HepG2 (cell line): Measurements from ENCODE around the gene HELZ. TPM values are rescaled to one million over a fixed set of nuclear protein-coding genes. Genes with fewer than 3 reads are reported as not detected.

Experiments used
- ATAC-seq: fragments of 200-7000 bp; cut with Tn5 transposase; 3 replicates; pipeline ENCODE4 v1.9.1; 2020; ENCODE audit warnings: mild to moderate bottlenecking, moderate library complexity
- BruUV-seq: library from RNA; stranded (reverse); fragments of 400-500 nt; replicated peaks from 2 replicates; lab custom pipeline; 2021; lab: Mats Ljungman, UMichigan
- CTCF ChIA-PET: fragments of 300-600 bp; formaldehyde crosslinking; extraction: SDS; loops from one replicate; lab custom pipeline; 2021; ENCODE audit warnings: low total read pairs, inconsistent platforms, low intra/inter-chr PET ratio; lab: Yijun Ruan, JAX
- POLR2A ChIA-PET: fragments of 350-600 bp; sonication (Branson Sonifier 250); formaldehyde crosslinking; loops from one replicate; lab custom pipeline; 2020; ENCODE audit warnings: antibody characterized with exemption, inconsistent platforms; lab: Yijun Ruan, JAX
- DNase-seq: peaks from one replicate; pipeline ENCODE4 v3.0.0-alpha.2; 2015; ENCODE audit warnings: low spot score
- FAIRE-seq: peaks from 3 replicates; lab custom pipeline; 2011; peaks lifted over from hg19 to GRCh38; lab: Jason Lieb, UNC
- H2AFZ ChIP-seq: one replicate; pipeline ENCODE4 v1.6.1; 2011; ENCODE audit warnings: low read length, inconsistent platforms
- H3K27ac ChIP-seq: fragments of 300-600 bp; 3 replicates; pipeline ENCODE4 v1.8.0; 2011; ENCODE audit warnings: mixed run types, mild to moderate bottlenecking, mixed read lengths, low read length, inconsistent platforms; ENCODE audit not compliant: insufficient read depth; ENCODE audit errors: extremely low read length
- H3K27me3 ChIP-seq, 2 experiments: fragments of 200-600 bp in 1 of 2; 2 replicates in 1 of 2; 3 replicates in 1 of 2; pipeline versions ENCODE4 v1.6.0 to v1.8.0; 2011; ENCODE audit warnings: low read length in 2 of 2, mild to moderate bottlenecking in 2 of 2, moderate library complexity in 2 of 2, inconsistent platforms in 1 of 2; ENCODE audit not compliant: insufficient read depth in 2 of 2, control insufficient read depth in 1 of 2
- H3K36me3 ChIP-seq, 2 experiments: fragments of 200-600 bp in 1 of 2; replicated peaks in 1 of 2; 2 replicates in 1 of 2; 3 replicates in 1 of 2; pipeline versions ENCODE4 v1.5.1 to v1.8.0; 2011; ENCODE audit warnings: low read length in 2 of 2, inconsistent platforms in 1 of 2; ENCODE audit not compliant: insufficient read depth in 2 of 2, control insufficient read depth in 1 of 2
- H3K4me1 ChIP-seq: 2 replicates; pipeline ENCODE4 v1.5.1; 2012; ENCODE audit warnings: low read length, inconsistent platforms; ENCODE audit not compliant: insufficient read depth
- H3K4me2 ChIP-seq: 2 replicates; pipeline ENCODE4 v1.6.0; 2011; ENCODE audit warnings: low read depth, low read length, inconsistent platforms
- H3K4me3 ChIP-seq, 3 experiments: fragments of 200-600 bp in 1 of 3; sonication (generic), shearing (Covaris generic) in 1 of 3; replicated peaks in 1 of 3; 2 replicates each; pipeline ENCODE4 v1.5.1; 2011 to 2016; ENCODE audit warnings: low read length in 3 of 3, inconsistent platforms in 2 of 3, low read depth in 2 of 3, mild to moderate bottlenecking in 2 of 3, control low read depth in 1 of 3, mixed read lengths in 1 of 3; ENCODE audit not compliant: insufficient read depth in 1 of 3
- H3K79me2 ChIP-seq: one replicate; pipeline ENCODE4 v1.6.1; 2011; ENCODE audit warnings: low read length, inconsistent platforms; ENCODE audit not compliant: insufficient read depth
- H3K9ac ChIP-seq: 2 replicates; pipeline ENCODE4 v1.6.0; 2011; ENCODE audit warnings: mild to moderate bottlenecking, low read depth, low read length, inconsistent platforms; ENCODE audit not compliant: insufficient read depth
- H3K9me3 ChIP-seq: 2 replicates; pipeline ENCODE4 v1.5.1; 2012; ENCODE audit warnings: mild to moderate bottlenecking, low read length
- H4K20me1 ChIP-seq: 2 replicates; pipeline ENCODE4 v1.6.0; 2011; ENCODE audit warnings: inconsistent platforms, mild to moderate bottlenecking, low read length, moderate library complexity; ENCODE audit not compliant: insufficient read depth
- ATF7 ChIP-seq, 2 experiments: fragments of 450-650 bp in 1 of 2; sonication (generic) in 1 of 2; formaldehyde crosslinking in 1 of 2; IDR thresholded peaks; 2 replicates each; pipeline versions ENCODE4 v1.4.0 to v1.6.1; 2016 to 2020; ENCODE audit warnings: antibody characterized with exemption in 1 of 2, mild to moderate bottlenecking in 1 of 2, missing genetic modification reagents in 1 of 2
- DMAP1 ChIP-seq: IDR thresholded peaks from 2 replicates; pipeline ENCODE4 v1.6.1; 2016
- DR1 ChIP-seq: sonication (generic); formaldehyde crosslinking; IDR thresholded peaks from 2 replicates; pipeline ENCODE4 v1.8.0; 2021; ENCODE audit warnings: mild to moderate bottlenecking, missing genetic modification reagents, inconsistent platforms
- EEA1 ChIP-seq: sonication (generic); formaldehyde crosslinking; IDR thresholded peaks from 2 replicates; pipeline ENCODE4 v1.5.1; 2020; ENCODE audit warnings: mild to moderate bottlenecking, missing genetic modification reagents, borderline replicate concordance
- IKZF4 ChIP-seq: sonication (generic); formaldehyde crosslinking; IDR thresholded peaks from 2 replicates; pipeline ENCODE4 v1.5.1; 2020; ENCODE audit warnings: borderline replicate concordance, mild to moderate bottlenecking, low read depth, missing genetic modification reagents; ENCODE audit errors: not compliant biosample characterization
- JARID2 ChIP-seq: sonication (generic); formaldehyde crosslinking; IDR thresholded peaks from 2 replicates; pipeline ENCODE4 v1.8.1; 2023; ENCODE audit warnings: missing genetic modification reagents, inconsistent platforms; ENCODE audit not compliant: insufficient replicate concordance
- PRPF4 ChIP-seq: fragments of 200-400 bp; formaldehyde crosslinking; IDR thresholded peaks from 2 replicates; pipeline ENCODE4 v1.6.1; 2016; ENCODE audit warnings: low read length, low read depth; ENCODE audit not compliant: poor library complexity, severe bottlenecking
- RBAK ChIP-seq: sonication (generic); formaldehyde crosslinking; IDR thresholded peaks from 2 replicates; pipeline ENCODE4 v1.5.1; 2020; ENCODE audit warnings: mild to moderate bottlenecking, missing genetic modification reagents
- SRF ChIP-seq: IDR thresholded peaks from 2 replicates; pipeline ENCODE4 v1.6.1; 2011; ENCODE audit warnings: mild to moderate bottlenecking, low read depth, low read length, moderate library complexity
- ZNF225 ChIP-seq: sonication (generic); formaldehyde crosslinking; IDR thresholded peaks from 2 replicates; pipeline ENCODE4 v1.4.0; 2020; ENCODE audit warnings: mild to moderate bottlenecking, missing genetic modification reagents
- ZNF333 ChIP-seq: sonication (generic); formaldehyde crosslinking; IDR thresholded peaks from 2 replicates; pipeline ENCODE4 v1.4.0; 2020; ENCODE audit warnings: mild to moderate bottlenecking, missing genetic modification reagents, borderline replicate concordance
- ZNF782 ChIP-seq: sonication (generic); formaldehyde crosslinking; IDR thresholded peaks from 2 replicates; pipeline ENCODE4 v1.4.0; 2020; ENCODE audit warnings: missing genetic modification reagents, mild to moderate bottlenecking, borderline replicate concordance
- ZNF792 ChIP-seq: IDR thresholded peaks from 2 replicates; pipeline ENCODE4 v1.6.1; 2016
- WGBS: methylation state at CpG from one replicate; pipeline ENCODE4 v1.1.6; 2017; ENCODE audit warnings: low lambda C conversion rate; 5-methylcytosine and 5-hydroxymethylcytosine counted together
- in situ Hi-C: cut with HindIII; loops from 2 replicates; pipeline ENCODE4 v1.10.0; 2017; ENCODE audit warnings: low pct_unique_long_range_greater_than_20kb; ENCODE audit not compliant: extremely low pct_ligation_motif_present
- intact Hi-C: fragments of 100-400 bp; cut with micrococcal nuclease; formaldehyde crosslinking; loops from one replicate; pipeline ENCODE4 v1.10.0; 2022; ENCODE audit not compliant: unreplicated experiment
- polyA plus RNA-seq, 8 experiments: library from polyadenylated mRNA; depleted of rRNA in 3 of 8; stranded (reverse) in 7 of 8; unstranded in 1 of 8; fragments of >200 nt; fragmentation: Illumina TruSeq in 4 of 8; extraction: Trizol in 4 of 8; gene quantifications; 2 replicates each; pipeline versions ENCODE4 v1.2.1 to v1.2.3, GENCODE V29; 2011 to 2016; ENCODE audit warnings: low read depth in 4 of 8, missing spikeins in 1 of 8, mixed read lengths in 1 of 8; ENCODE audit not compliant: insufficient read depth in 1 of 8
- total RNA-seq, 5 experiments: library from RNA; depleted of rRNA; stranded (reverse); fragments of >200 nt; fragmentation: Illumina TruSeq; extraction: Trizol; gene quantifications; 2 replicates each; pipeline ENCODE4 v1.2.3, GENCODE V29; 2016; ENCODE audit warnings: low read depth in 1 of 5
- TF ChIP-seq, protein P1 (sequence below): sonication (generic); formaldehyde crosslinking; IDR thresholded peaks from 2 replicates; pipeline ENCODE4 v1.5.0; 2020; ENCODE audit warnings: mild to moderate bottlenecking, missing genetic modification reagents
- TF ChIP-seq, protein P2 (sequence below): sonication (generic); formaldehyde crosslinking; IDR thresholded peaks from 2 replicates; pipeline ENCODE4 v1.8.0; 2022; ENCODE audit warnings: mild to moderate bottlenecking, missing genetic modification reagents
- TF ChIP-seq, protein P3 (sequence below): IDR thresholded peaks from 2 replicates; pipeline ENCODE4 v1.6.1; 2016

The HELZ gene
- total and polyA plus RNA-seq, 2 of the 13 experiments (the other 11 are each of a cell fraction or from before 2014, with no cell fraction given): 35.3 to 52.4 TPM

DNA sequence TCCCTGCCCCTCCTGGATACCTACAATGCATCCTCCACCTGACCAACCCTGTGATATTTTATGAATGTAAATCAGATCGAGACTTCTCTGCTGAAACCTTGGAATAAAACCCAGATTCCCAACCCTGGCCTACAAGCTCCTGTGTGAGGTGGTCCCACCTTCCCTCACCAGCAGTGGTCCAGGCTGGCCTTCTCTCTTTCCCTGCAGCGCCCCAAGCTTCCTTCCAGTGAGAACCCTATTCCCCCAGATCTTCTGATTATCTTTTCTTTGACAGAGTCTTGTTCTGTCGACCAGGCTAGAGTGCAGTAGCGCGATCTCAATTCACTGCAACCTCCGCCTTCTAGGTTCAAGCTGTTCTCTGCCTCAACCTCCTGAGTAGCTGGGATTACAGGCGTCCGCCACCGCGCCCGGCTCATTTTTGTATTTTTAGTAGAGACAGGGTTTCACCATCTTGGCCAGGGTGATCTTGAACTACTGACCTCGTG is 2.5 kb upstream of the HELZ start (continued):
- TF ChIP-seq EEA1 (no peak), DR1 (CRISPR knock-in tag) (no peak)

DNA sequence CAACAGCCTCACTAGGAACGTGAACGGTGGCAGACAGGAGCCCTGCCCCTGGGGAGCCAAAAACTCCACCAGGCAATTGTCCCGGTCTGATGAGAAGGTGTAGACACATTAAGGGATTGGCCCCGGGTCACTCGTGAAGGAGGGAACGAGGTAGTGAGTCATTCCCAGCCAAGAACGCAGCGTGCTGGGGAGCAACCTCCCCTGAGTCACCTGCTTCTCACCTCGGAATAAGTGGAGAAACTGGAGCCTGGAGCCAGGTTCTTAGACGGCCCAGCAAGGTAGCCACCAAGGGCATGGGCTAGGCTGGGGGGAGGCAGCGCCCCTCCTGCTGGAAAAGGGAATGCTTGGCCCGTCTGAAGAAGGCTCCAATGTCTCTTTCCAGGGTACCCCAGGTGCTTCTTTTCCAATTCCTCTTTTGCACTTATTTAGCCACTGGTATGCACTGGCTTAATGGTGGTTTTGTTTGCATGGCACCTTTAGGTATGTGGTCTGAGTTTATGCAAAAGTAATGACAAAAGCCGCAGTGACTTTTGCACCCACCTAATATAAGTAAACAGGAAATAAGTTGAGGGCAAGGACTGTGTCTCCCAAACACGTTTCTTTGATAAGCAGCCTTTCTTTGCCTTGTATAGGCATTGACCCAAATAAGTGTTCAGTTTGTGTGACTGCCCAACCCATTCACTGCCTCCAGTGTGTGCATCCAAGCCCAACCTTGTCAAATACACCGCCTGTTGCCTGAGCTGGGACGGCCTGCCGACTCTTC is 1.8 kb upstream of the HELZ start:
- peak; percentile 88 for FAIRE-seq
- Histone ChIP-seq H3K4me2 (peak overlapping the region; percentile 90), H3K27me3 (no peaks in the 10 kb centered on the region; a peak in 1 of 5 replicates), H3K36me3 (peaks cover 0 to under 1% of the 10 kb centered on the region in 2 experiments; a peak in 2 of 5 replicates), H3K4me3 (peak overlapping the region; percentile 87 to 93 (median 91)), H3K9ac (peak overlapping the region; percentile 98), H3K4me1 (peaks cover 59% of the 10 kb centered on the region), H2AFZ (no peak overlapping the region), H3K79me2 (peaks cover 39% of the 10 kb centered on the region), H4K20me1 (peaks cover 18% of the 10 kb centered on the region), H3K9me3 (no peaks in the 10 kb centered on the region), H3K27ac (peak overlapping the region; percentile 98)
- in situ Hi-C loops: no loop called here
- peak; percentile 74 for ATAC-seq
- peak; percentile 97 for DNase-seq
- intact Hi-C loops: loop anchor here (1.0 to 10.0 kb wide), 3 partner anchors 13 to 118 kb away; partner anchors contain the start of gene PSMD12
- no TSS peak for BruUV-seq
- 2% methylated on average over 15 of the region's 17 CpGs for WGBS
- CTCF ChIA-PET: no interaction called here
- POLR2A ChIA-PET: interaction anchor here (0.8 to 0.9 kb wide), 3 partner anchors 11 to 43 kb away, joined by 3 to 5 read pairs (median 4); no protein-coding TSS in a partner anchor
- TF ChIP-seq, protein P1, sequence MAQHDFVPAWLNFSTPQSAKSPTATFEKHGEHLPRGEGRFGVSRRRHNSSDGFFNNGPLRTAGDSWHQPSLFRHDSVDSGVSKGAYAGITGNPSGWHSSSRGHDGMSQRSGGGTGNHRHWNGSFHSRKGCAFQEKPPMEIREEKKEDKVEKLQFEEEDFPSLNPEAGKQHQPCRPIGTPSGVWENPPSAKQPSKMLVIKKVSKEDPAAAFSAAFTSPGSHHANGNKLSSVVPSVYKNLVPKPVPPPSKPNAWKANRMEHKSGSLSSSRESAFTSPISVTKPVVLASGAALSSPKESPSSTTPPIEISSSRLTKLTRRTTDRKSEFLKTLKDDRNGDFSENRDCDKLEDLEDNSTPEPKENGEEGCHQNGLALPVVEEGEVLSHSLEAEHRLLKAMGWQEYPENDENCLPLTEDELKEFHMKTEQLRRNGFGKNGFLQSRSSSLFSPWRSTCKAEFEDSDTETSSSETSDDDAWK: no peak
- TF ChIP-seq PRPF4 (no peak), SRF (peak; percentile 96), ATF7 (IDR thresholded peaks at IDR 0.05) (no peak), ATF7 (CRISPR knock-in tag; IDR thresholded peaks at IDR 0.05) (no peak; the same call in 1 of the 2 replicates), ZNF792 (CRISPR knock-in tag) (peak; percentile 67), JARID2 (CRISPR knock-in tag) (no peak), DMAP1 (peak; percentile 62), RBAK (CRISPR knock-in tag) (no peak; the same call in 1 of the 2 replicates), ZNF782 (CRISPR knock-in tag) (no peak), ZNF333 (peak; percentile 68; the same call in 1 of the 2 replicates), ZNF225 (no peak; the same call in 1 of the 2 replicates), IKZF4 (peak; percentile 29)
- TF ChIP-seq, protein P2, sequence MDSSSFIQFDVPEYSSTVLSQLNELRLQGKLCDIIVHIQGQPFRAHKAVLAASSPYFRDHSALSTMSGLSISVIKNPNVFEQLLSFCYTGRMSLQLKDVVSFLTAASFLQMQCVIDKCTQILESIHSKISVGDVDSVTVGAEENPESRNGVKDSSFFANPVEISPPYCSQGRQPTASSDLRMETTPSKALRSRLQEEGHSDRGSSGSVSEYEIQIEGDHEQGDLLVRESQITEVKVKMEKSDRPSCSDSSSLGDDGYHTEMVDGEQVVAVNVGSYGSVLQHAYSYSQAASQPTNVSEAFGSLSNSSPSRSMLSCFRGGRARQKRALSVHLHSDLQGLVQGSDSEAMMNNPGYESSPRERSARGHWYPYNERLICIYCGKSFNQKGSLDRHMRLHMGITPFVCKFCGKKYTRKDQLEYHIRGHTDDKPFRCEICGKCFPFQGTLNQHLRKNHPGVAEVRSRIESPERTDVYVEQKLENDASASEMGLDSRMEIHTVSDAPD: peak; percentile 41; the same call in 1 of the 2 replicates
- TF ChIP-seq, protein P3, sequence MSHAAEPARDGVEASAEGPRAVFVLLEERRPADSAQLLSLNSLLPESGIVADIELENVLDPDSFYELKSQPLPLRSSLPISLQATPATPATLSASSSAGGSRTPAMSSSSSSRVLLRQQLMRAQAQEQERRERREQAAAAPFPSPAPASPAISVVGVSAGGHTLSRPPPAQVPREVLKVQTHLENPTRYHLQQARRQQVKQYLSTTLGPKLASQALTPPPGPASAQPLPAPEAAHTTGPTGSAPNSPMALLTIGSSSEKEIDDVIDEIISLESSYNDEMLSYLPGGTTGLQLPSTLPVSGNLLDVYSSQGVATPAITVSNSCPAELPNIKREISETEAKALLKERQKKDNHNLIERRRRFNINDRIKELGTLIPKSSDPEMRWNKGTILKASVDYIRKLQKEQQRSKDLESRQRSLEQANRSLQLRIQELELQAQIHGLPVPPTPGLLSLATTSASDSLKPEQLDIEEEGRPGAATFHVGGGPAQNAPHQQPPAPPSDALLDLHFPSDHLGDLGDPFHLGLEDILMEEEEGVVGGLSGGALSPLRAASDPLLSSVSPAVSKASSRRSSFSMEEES (CRISPR knock-in tag): no peak; the same call in none of the 2 replicates
